Endothelial cell of umbilical vein (primary cell): ENCODE results near the gene SDC3. TPM values are rescaled to one million over a fixed set of nuclear protein-coding genes. Genes with fewer than 3 reads are reported as not detected.

Source experiments
- BruUV-seq: library from RNA; stranded (reverse); fragments of 400-500 nt; replicated peaks from 2 replicates; lab custom pipeline; 2021; lab: Mats Ljungman, UMichigan
- CTCF ChIA-PET: fragments of 300-600, 350-600 bp; sonication (Branson Sonifier 250); formaldehyde crosslinking; loops from one replicate; lab custom pipeline; 2021; ENCODE audit warnings: antibody characterized with exemption, inconsistent platforms; lab: Charles Lee
- POLR2A ChIA-PET: fragments of 300-600, 350-600 bp; sonication (Branson Sonifier 250); formaldehyde crosslinking; loops from one replicate; lab custom pipeline; 2021; ENCODE audit warnings: antibody characterized with exemption, inconsistent platforms; lab: Charles Lee
- DNase-seq: peaks from one replicate; pipeline ENCODE4 v3.0.0-alpha.2; 2011; ENCODE audit warnings: low read depth, low spot score
- FAIRE-seq: peaks from 2 replicates; lab custom pipeline; 2011; peaks lifted over from hg19 to GRCh38; lab: Jason Lieb, UNC
- H2AFZ ChIP-seq: 2 replicates; pipeline ENCODE4 v1.6.0; 2012; ENCODE audit warnings: low read depth, low read length, control low read depth, inconsistent platforms
- H3K27ac ChIP-seq: 2 replicates; pipeline ENCODE4 v1.5.1; 2011; ENCODE audit warnings: low read depth, mild to moderate bottlenecking, control low read depth, low read length, moderate library complexity; ENCODE audit not compliant: insufficient read depth
- H3K27me3 ChIP-seq, 2 experiments: 2 replicates each; pipeline versions ENCODE4 v1.6.0 to v1.6.1; 2011; ENCODE audit warnings: low read length in 2 of 2, mixed read lengths in 1 of 2; ENCODE audit not compliant: control insufficient read depth in 2 of 2, insufficient read depth in 2 of 2
- H3K36me3 ChIP-seq, 2 experiments: 2 replicates in 1 of 2; 3 replicates in 1 of 2; pipeline ENCODE4 v1.5.1; 2011; ENCODE audit warnings: low read length in 2 of 2, mild to moderate bottlenecking in 1 of 2, moderate library complexity in 1 of 2; ENCODE audit not compliant: control insufficient read depth in 2 of 2, insufficient read depth in 2 of 2; ENCODE audit errors: extremely low read depth in 1 of 2
- H3K4me1 ChIP-seq: 3 replicates; pipeline ENCODE4 v1.5.1; 2011; ENCODE audit warnings: mild to moderate bottlenecking, low read length; ENCODE audit not compliant: control insufficient read depth, insufficient read depth; ENCODE audit errors: extremely low read depth
- H3K4me2 ChIP-seq: 2 replicates; pipeline ENCODE4 v1.6.1; 2011; ENCODE audit warnings: low read length, control low read depth, mixed read lengths; ENCODE audit not compliant: insufficient read depth
- H3K4me3 ChIP-seq, 3 experiments: fragments of 200-600 bp in 1 of 3; sonication (generic), shearing (Covaris generic) in 1 of 3; replicated peaks in 1 of 3; 2 replicates each; pipeline ENCODE4 v1.5.1; 2011 to 2016; ENCODE audit warnings: control low read depth in 3 of 3, low read length in 3 of 3, mild to moderate bottlenecking in 2 of 3, inconsistent platforms in 1 of 3, low read depth in 1 of 3, moderate library complexity in 1 of 3; ENCODE audit not compliant: insufficient read depth in 1 of 3
- H3K79me2 ChIP-seq: 2 replicates; pipeline ENCODE4 v1.6.0; 2012; ENCODE audit warnings: low read length, inconsistent platforms; ENCODE audit not compliant: control insufficient read depth, insufficient read depth
- H3K9ac ChIP-seq: replicated peaks from 2 replicates; pipeline ENCODE3; 2011; ENCODE audit warnings: low read length, control low read depth; ENCODE audit not compliant: insufficient read depth; ENCODE audit errors: extremely low read depth
- H3K9me1 ChIP-seq: replicated peaks from 3 replicates; pipeline ENCODE4 v1.6.0; 2011; ENCODE audit warnings: mild to moderate bottlenecking, low read length; ENCODE audit not compliant: control insufficient read depth, insufficient read depth; ENCODE audit errors: extremely low read depth
- H3K9me3 ChIP-seq: replicated peaks from 2 replicates; pipeline ENCODE4 v1.5.1; 2012; ENCODE audit warnings: low read length, inconsistent platforms; ENCODE audit not compliant: control insufficient read depth, insufficient read depth
- H4K20me1 ChIP-seq: replicated peaks from 2 replicates; pipeline ENCODE3; 2011; ENCODE audit warnings: mild to moderate bottlenecking, low read length; ENCODE audit not compliant: control insufficient read depth, insufficient read depth; ENCODE audit errors: extremely low read depth
- EZH2 ChIP-seq: IDR thresholded peaks from 2 replicates; pipeline ENCODE4 v1.6.1; 2012; ENCODE audit warnings: borderline replicate concordance, low read depth, mild to moderate bottlenecking, moderate library complexity, low read length, inconsistent platforms; ENCODE audit not compliant: severe bottlenecking
- FOS ChIP-seq: IDR thresholded peaks from 2 replicates; pipeline ENCODE4 v1.6.1; 2011; ENCODE audit warnings: mild to moderate bottlenecking, low read length, moderate library complexity, borderline replicate concordance; ENCODE audit not compliant: insufficient read depth
- GATA2 ChIP-seq: IDR thresholded peaks from 2 replicates; pipeline ENCODE4 v1.7.0; 2011; ENCODE audit warnings: low read depth, mild to moderate bottlenecking, moderate library complexity, mixed read lengths, low read length; ENCODE audit not compliant: insufficient read length, insufficient read depth
- JUN ChIP-seq: IDR thresholded peaks from 2 replicates; pipeline ENCODE4 v1.6.1; 2011; ENCODE audit warnings: borderline replicate concordance, low read depth; ENCODE audit not compliant: insufficient read length, insufficient read depth
- MYC ChIP-seq: IDR thresholded peaks from one replicate; pipeline ENCODE4 v1.6.1; 2011; ENCODE audit warnings: mild to moderate bottlenecking, low read depth, low read length
- POLR2A ChIP-seq: IDR thresholded peaks from 2 replicates; pipeline ENCODE4 v1.6.1; 2012; ENCODE audit warnings: low read depth, mild to moderate bottlenecking, control low read depth, low read length
- POLR2AphosphoS5 ChIP-seq: IDR thresholded peaks from 2 replicates; pipeline ENCODE4 v1.6.1; 2012; ENCODE audit warnings: low read depth, mild to moderate bottlenecking, control low read depth, low read length, moderate library complexity; ENCODE audit not compliant: insufficient read depth
- dilution Hi-C: fragments of 300-500 bp; cut with MboI; formaldehyde crosslinking; loops from one replicate; pipeline ENCODE4 v1.15.0; 2019; ENCODE audit warnings: low sequenced_read_pairs; ENCODE audit not compliant: extremely low pct_ligation_motif_present
- intact Hi-C: fragments of 100-400 bp; cut with micrococcal nuclease; formaldehyde crosslinking; loops from one replicate; pipeline ENCODE4 v1.10.0; 2022
- polyA plus RNA-seq, 4 experiments: library from polyadenylated mRNA; depleted of rRNA in 3 of 4; stranded (reverse) in 3 of 4; unstranded in 1 of 4; fragments of >200 nt; gene quantifications; 2 replicates each; pipeline versions ENCODE4 v1.2.1 to v1.2.3, GENCODE V29; 2011 to 2012; ENCODE audit warnings: missing spikeins in 1 of 4
- total RNA-seq: library from RNA; stranded (reverse); gene quantifications from 2 replicates; pipeline ENCODE4 v1.2.3, GENCODE V29; 2021
- TF ChIP-seq, protein P1 (sequence below), 2 donors: IDR thresholded peaks; 1 replicate in 1 of 2; 2 replicates in 1 of 2; pipeline ENCODE4 v1.5.1; 2011; ENCODE audit warnings: low read length in 2 of 2, mild to moderate bottlenecking in 2 of 2, moderate library complexity in 2 of 2, control low read depth in 1 of 2, inconsistent platforms in 1 of 2, low read depth in 1 of 2; ENCODE audit not compliant: insufficient read depth in 1 of 2; ENCODE audit errors: extremely low read depth in 1 of 2
- TF ChIP-seq, protein P2 (sequence below): IDR thresholded peaks from 2 replicates; pipeline ENCODE4 v1.6.1; 2011; ENCODE audit not compliant: insufficient read depth, insufficient read length

SDC3 gene
- total and polyA plus RNA-seq, 2 donors (not counting 3 experiments of a cell fraction or from before 2014, with no cell fraction given): 7.1 to 25.9 TPM

DNA sequence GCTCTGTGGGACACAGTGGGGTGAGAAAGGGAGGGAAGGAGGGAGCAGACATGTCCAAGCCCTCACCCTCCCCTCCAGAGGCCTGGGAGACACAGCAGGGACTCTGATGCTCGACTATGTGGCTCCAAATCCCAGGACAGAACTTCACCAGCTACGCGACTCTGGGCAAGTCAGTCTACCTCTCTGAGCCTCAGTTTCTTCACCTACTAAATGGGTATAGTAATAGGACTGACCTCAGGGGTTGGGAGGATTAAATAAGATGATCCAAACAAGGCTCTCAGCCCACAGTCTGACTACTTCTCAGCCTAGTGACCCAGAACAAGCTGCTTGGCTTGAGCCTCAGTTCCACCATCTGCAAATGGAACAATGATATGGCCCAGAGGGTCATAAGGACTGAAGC lies 19.6 kb downstream of the SDC3 start:
- ChIA-PET CTCF (no interaction called here), POLR2A (no interaction called here)
- H3K27me3 ChIP-seq: no peaks in the 10 kb centered on the region
- no peak overlapping the region for H3K9ac ChIP-seq
- DNase-seq (no peak), FAIRE-seq (no peak)
- no peak overlapping the region for H3K4me2 ChIP-seq
- no peak overlapping the region for H3K27ac ChIP-seq
- no peaks in the 10 kb centered on the region for H4K20me1 ChIP-seq
- H3K4me3 ChIP-seq: no peak overlapping the region
- dilution Hi-C loops (no loop called here), intact Hi-C loops (no loop called here)
- no peaks in the 10 kb centered on the region for H3K9me3 ChIP-seq
- H2AFZ ChIP-seq: no peak overlapping the region
- H3K4me1 ChIP-seq: no peaks in the 10 kb centered on the region
- no peaks in the 10 kb centered on the region for H3K36me3 ChIP-seq
- H3K79me2 ChIP-seq: no peaks in the 10 kb centered on the region
- no TSS peak for BruUV-seq
- no peaks in the 10 kb centered on the region for H3K9me1 ChIP-seq
- no peak for TF ChIP-seq MYC
- TF ChIP-seq JUN: no peak
- no peak for TF ChIP-seq FOS
- no peak for TF ChIP-seq POLR2AphosphoS5
- TF ChIP-seq GATA2: no peak
- TF ChIP-seq, protein P1, sequence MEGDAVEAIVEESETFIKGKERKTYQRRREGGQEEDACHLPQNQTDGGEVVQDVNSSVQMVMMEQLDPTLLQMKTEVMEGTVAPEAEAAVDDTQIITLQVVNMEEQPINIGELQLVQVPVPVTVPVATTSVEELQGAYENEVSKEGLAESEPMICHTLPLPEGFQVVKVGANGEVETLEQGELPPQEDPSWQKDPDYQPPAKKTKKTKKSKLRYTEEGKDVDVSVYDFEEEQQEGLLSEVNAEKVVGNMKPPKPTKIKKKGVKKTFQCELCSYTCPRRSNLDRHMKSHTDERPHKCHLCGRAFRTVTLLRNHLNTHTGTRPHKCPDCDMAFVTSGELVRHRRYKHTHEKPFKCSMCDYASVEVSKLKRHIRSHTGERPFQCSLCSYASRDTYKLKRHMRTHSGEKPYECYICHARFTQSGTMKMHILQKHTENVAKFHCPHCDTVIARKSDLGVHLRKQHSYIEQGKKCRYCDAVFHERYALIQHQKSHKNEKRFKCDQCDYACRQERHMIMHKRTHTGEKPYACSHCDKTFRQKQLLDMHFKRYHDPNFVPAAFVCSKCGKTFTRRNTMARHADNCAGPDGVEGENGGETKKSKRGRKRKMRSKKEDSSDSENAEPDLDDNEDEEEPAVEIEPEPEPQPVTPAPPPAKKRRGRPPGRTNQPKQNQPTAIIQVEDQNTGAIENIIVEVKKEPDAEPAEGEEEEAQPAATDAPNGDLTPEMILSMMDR (IDR thresholded peaks at IDR 0.05; ENCODE audit: extremely low read depth in 1 of 2, insufficient read depth in 1 of 2, low read depth in 1 of 2, low read length in 2 of 2): no peak
- TF ChIP-seq, protein P2, sequence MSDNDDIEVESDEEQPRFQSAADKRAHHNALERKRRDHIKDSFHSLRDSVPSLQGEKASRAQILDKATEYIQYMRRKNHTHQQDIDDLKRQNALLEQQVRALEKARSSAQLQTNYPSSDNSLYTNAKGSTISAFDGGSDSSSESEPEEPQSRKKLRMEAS: no peak
- no peak for TF ChIP-seq POLR2A
- TF ChIP-seq EZH2: no peak
